ENCODE results near the gene GFM2.
"Not testable (repeated sequence)": the region's sequence is repeated elsewhere in the genome, so short reads cannot be mapped to it uniquely, and the experiment has no call there.

The GFM2 gene

GRCh38 chr5:74766849-74767578, at the start of gene GFM2, which contains the start of gene NSA2:
Gene GFM2, minus strand, starts transcription at chr5:74767117. Its CDS starts 3,375 bp downstream, at chr5:74763742.
Gene NSA2, plus strand, starts transcription at chr5:74767249. Its CDS starts 112 bp downstream, at chr5:74767361.
- peak; percentile 87 to 93 for DNase-seq

- no peak for DNase-seq
Measured at GRCh38 chr5:74810915-74811314, 44.0 kb upstream of the GFM2 start.

GRCh38 chr5:74801941-74802340, 35.0 kb upstream of the GFM2 start:
- DNase-seq, result no peak

GRCh38 chr5:74801197-74801596, 34.3 kb upstream of the GFM2 start:
- no peak for DNase-seq

- no peak for DNase-seq
Measured at GRCh38 chr5:74798977-74799911, 32.3 kb upstream of the GFM2 start.

GRCh38 chr5:74791669-74792068, 24.8 kb upstream of the GFM2 start:
- DNase-seq, result not testable (repeated sequence)

- DNase-seq, result no peak
Measured at GRCh38 chr5:74787424-74787823, 20.5 kb upstream of the GFM2 start.

- no peak for DNase-seq
Measured at GRCh38 chr5:74786851-74787250, 19.9 kb upstream of the GFM2 start.

GRCh38 chr5:74778609-74779008, 11.7 kb upstream of the GFM2 start:
- no peak for DNase-seq

- DNase-seq, result no peak
Measured at GRCh38 chr5:74772359-74772758, 5.4 kb upstream of the GFM2 start.

GRCh38 chr5:74767579-74767913, 629 bp upstream of the GFM2 start:
- DNase-seq, result peak in 1 of 2 donors; percentile 23

- DNase-seq, result peak; percentile 12 to 20
Measured at GRCh38 chr5:74766418-74766848, 484 bp downstream of the GFM2 start.

GRCh38 chr5:74765929-74766328, 988 bp downstream of the GFM2 start:
- DNase-seq, result no peak

- no peak for DNase-seq
Measured at GRCh38 chr5:74765201-74765600, 1.7 kb downstream of the GFM2 start.

- DNase-seq, result no peak
Measured at GRCh38 chr5:74763504-74763903, 3.4 kb downstream of the GFM2 start.

- no peak for DNase-seq
Measured at GRCh38 chr5:74762599-74762998, 4.3 kb downstream of the GFM2 start.

GRCh38 chr5:74761241-74761640, 5.7 kb downstream of the GFM2 start:
- no peak for DNase-seq

- not testable (repeated sequence) for DNase-seq
Measured at GRCh38 chr5:74748742-74749141, 18.2 kb downstream of the GFM2 start.

- DNase-seq, result no peak
Measured at GRCh38 chr5:74738406-74738805, 28.5 kb downstream of the GFM2 start.

- DNase-seq, result no peak
Measured at GRCh38 chr5:74736759-74737158, 30.2 kb downstream of the GFM2 start.

GRCh38 chr5:74725331-74725730, 41.6 kb downstream of the GFM2 start:
- DNase-seq, result no peak

- no peak for DNase-seq
Measured at GRCh38 chr5:74722271-74722670, 44.6 kb downstream of the GFM2 start.

GRCh38 chr5:74717596-74717995, 49.3 kb downstream of the GFM2 start:
- no peak for DNase-seq

- no peak for DNase-seq
Measured at GRCh38 chr5:74693191-74693590, 73.7 kb downstream of the GFM2 start.

Measured in activated CD4-positive, alpha-beta T cell treated with anti-CD3 and anti-CD28 coated beads for 4 hours (primary cell).